HCT116 (cell line): Measurements from ENCODE around the gene DNPH1.

ENCODE experiments used
- ATF3 ChIP-seq: IDR thresholded peaks from 2 replicates; pipeline ENCODE4 v1.6.1; 2012
- CBX3 ChIP-seq: IDR thresholded peaks from 2 replicates; pipeline ENCODE4 v1.6.1; 2012; ENCODE audit warnings: low read depth
- EGR1 ChIP-seq: IDR thresholded peaks from 2 replicates; pipeline ENCODE4 v1.6.1; 2012; ENCODE audit warnings: low read depth
- EZH2 ChIP-seq: fragments of 200-600 bp; sonication (generic); IDR thresholded peaks from 2 replicates; pipeline ENCODE4 v1.6.1; 2017; ENCODE audit warnings: antibody characterized with exemption, mixed run types
- EZH2phosphoT487 ChIP-seq: fragments of 200-600 bp; IDR thresholded peaks from 2 replicates; pipeline ENCODE4 v1.6.1; 2018; ENCODE audit warnings: antibody characterized with exemption, borderline replicate concordance
- POLR2A ChIP-seq: IDR thresholded peaks from 2 replicates; pipeline ENCODE4 v1.7.0; 2011; ENCODE audit warnings: borderline replicate concordance; ENCODE audit not compliant: insufficient read depth, insufficient read length; ENCODE audit errors: extremely low read depth
- POLR2AphosphoS5 ChIP-seq: IDR thresholded peaks from 2 replicates; pipeline ENCODE4 v1.6.1; 2011; ENCODE audit warnings: mild to moderate bottlenecking, low read depth, low read length, moderate library complexity
- SIN3A ChIP-seq: IDR thresholded peaks from 2 replicates; pipeline ENCODE4 v1.6.1; 2012; ENCODE audit warnings: low read depth
- SP1 ChIP-seq: IDR thresholded peaks from 2 replicates; pipeline ENCODE4 v1.6.1; 2012; ENCODE audit warnings: low read depth
- TCF7L2 ChIP-seq: IDR thresholded peaks from 2 replicates; pipeline ENCODE4 v1.7.0; 2011; ENCODE audit warnings: borderline replicate concordance, inconsistent platforms; ENCODE audit not compliant: insufficient read depth, insufficient read length; ENCODE audit errors: extremely low read depth
- YY1 ChIP-seq: IDR thresholded peaks from 2 replicates; pipeline ENCODE4 v1.6.1; 2011; ENCODE audit warnings: low read length, low read depth, moderate library complexity, mild to moderate bottlenecking; ENCODE audit not compliant: insufficient replicate concordance; ENCODE audit errors: extremely low read depth
- ZBTB33 ChIP-seq: IDR thresholded peaks from 2 replicates; pipeline ENCODE4 v1.6.1; 2011; ENCODE audit warnings: mild to moderate bottlenecking, low read length, moderate library complexity; ENCODE audit not compliant: insufficient replicate concordance; ENCODE audit errors: extremely low read depth
- ZNF274 ChIP-seq: fragments of 200-500 bp; sonication (Bioruptor generic); IDR thresholded peaks from 2 replicates; pipeline ENCODE4 v1.6.1; 2014; ENCODE audit warnings: mild to moderate bottlenecking, low read depth, low read length, inconsistent platforms
- TF ChIP-seq, protein P1 (sequence below), 3 experiments: fragments of 200-600 bp in 1 of 3; sonication (generic) in 1 of 3; IDR thresholded peaks in 2 of 3; conservative IDR thresholded peaks in 1 of 3; 2 replicates each; pipeline ENCODE4 v1.5.1; 2012 to 2017; ENCODE audit warnings: low read depth in 2 of 3, low read length in 2 of 3, antibody characterized with exemption in 1 of 3, borderline replicate concordance in 1 of 3, control low read depth in 1 of 3, mild to moderate bottlenecking in 1 of 3, mixed read lengths in 1 of 3, mixed run types in 1 of 3, moderate library complexity in 1 of 3; ENCODE audit not compliant: insufficient read depth in 1 of 3

- TF ChIP-seq, protein P1, sequence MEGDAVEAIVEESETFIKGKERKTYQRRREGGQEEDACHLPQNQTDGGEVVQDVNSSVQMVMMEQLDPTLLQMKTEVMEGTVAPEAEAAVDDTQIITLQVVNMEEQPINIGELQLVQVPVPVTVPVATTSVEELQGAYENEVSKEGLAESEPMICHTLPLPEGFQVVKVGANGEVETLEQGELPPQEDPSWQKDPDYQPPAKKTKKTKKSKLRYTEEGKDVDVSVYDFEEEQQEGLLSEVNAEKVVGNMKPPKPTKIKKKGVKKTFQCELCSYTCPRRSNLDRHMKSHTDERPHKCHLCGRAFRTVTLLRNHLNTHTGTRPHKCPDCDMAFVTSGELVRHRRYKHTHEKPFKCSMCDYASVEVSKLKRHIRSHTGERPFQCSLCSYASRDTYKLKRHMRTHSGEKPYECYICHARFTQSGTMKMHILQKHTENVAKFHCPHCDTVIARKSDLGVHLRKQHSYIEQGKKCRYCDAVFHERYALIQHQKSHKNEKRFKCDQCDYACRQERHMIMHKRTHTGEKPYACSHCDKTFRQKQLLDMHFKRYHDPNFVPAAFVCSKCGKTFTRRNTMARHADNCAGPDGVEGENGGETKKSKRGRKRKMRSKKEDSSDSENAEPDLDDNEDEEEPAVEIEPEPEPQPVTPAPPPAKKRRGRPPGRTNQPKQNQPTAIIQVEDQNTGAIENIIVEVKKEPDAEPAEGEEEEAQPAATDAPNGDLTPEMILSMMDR (IDR thresholded peaks at IDR 0.05 in 2 of 3, conservative IDR thresholded peaks at IDR 0.05 in 1 of 3; ENCODE audit: borderline replicate concordance in 1 of 3, insufficient read depth in 1 of 3, low read depth in 2 of 3, low read length in 2 of 3): no peak
- TF ChIP-seq TCF7L2 (no peak), CBX3 (no peak), POLR2AphosphoS5 (no peak), ATF3 (no peak), ZBTB33 (no peak), SP1 (no peak), ZNF274 (no peak), EZH2phosphoT487 (no peak), SIN3A (no peak), YY1 (no peak), EGR1 (no peak), POLR2A (no peak), EZH2 (no peak)
These were observed 24.1 kb upstream of the DNPH1 start for GRCh38 chr6:43253401-43253800.
